ENCODE results near the gene ARMCX5.

Gene ARMCX5

GRCh38 chrX:102651242-102652011 lies 52.1 kb downstream of the ARMCX5 start, which contains the start of gene GPRASP1:
TSS of gene GPRASP1 (plus strand) at chrX:102651483. CDS start at chrX:102653914, 2,431 bp downstream.
- Histone ChIP-seq H3K4me3 (replicated peaks; ENCODE audit: insufficient read depth, low read length) (no peak within 1 kb of the TSS), H3K27me3 (ENCODE audit: insufficient read depth, poor library complexity, severe bottlenecking) (no peaks in the 10 kb centered on the region), H3K27ac (replicated peaks) (no peak within 1 kb of the TSS)
- no peak for DNase-seq (ENCODE audit: low read depth in 1 of 2, low spot score in 1 of 2)
- TF ChIP-seq CTCF (IDR thresholded peaks at IDR 0.05; ENCODE audit: insufficient read depth, low read length) (no peak), REST (IDR thresholded peaks at IDR 0.05; ENCODE audit: insufficient replicate concordance, low read depth) (no peak), SPI1 (IDR thresholded peaks at IDR 0.05; ENCODE audit: borderline replicate concordance, low read depth) (no peak), POLR2AphosphoS5 (IDR thresholded peaks at IDR 0.05; ENCODE audit: low read depth) (no peak), GABPA (IDR thresholded peaks at IDR 0.05; ENCODE audit: low read depth) (no peak)

- Histone ChIP-seq H3K27ac (replicated peaks) (no peak overlapping the region), H3K27me3 (ENCODE audit: insufficient read depth, poor library complexity, severe bottlenecking) (no peaks in the 10 kb centered on the region), H3K4me3 (replicated peaks; ENCODE audit: insufficient read depth, low read length) (no peak overlapping the region)
- no peak for TF ChIP-seq GABPA (IDR thresholded peaks at IDR 0.05; ENCODE audit: low read depth)
- TF ChIP-seq SPI1 (IDR thresholded peaks at IDR 0.05; ENCODE audit: borderline replicate concordance, low read depth) = no peak
- no peak for TF ChIP-seq CTCF (IDR thresholded peaks at IDR 0.05; ENCODE audit: insufficient read depth, low read length)
- TF ChIP-seq POLR2AphosphoS5 (IDR thresholded peaks at IDR 0.05; ENCODE audit: low read depth) = no peak
- no peak for TF ChIP-seq REST (IDR thresholded peaks at IDR 0.05; ENCODE audit: insufficient replicate concordance, low read depth)
- no peak for DNase-seq (ENCODE audit: low read depth in 1 of 2, low spot score in 1 of 2)
These were observed 52.8 kb downstream of the ARMCX5 start for GRCh38 chrX:102652031-102652688.
